Endodermal cell (in vitro differentiated cells): ENCODE measurements around the gene HSPG2. TPM values are rescaled to one million over a fixed set of nuclear protein-coding genes. Genes with fewer than 3 reads are reported as not detected.

Experiments used
- DNase-seq: peaks from one replicate; pipeline ENCODE4 v3.0.0-alpha.2; 2017
- H3K27ac ChIP-seq: 2 replicates; pipeline ENCODE4 v1.5.1; 2013; ENCODE audit warnings: mild to moderate bottlenecking, low read depth, low read length, moderate library complexity
- H3K27me3 ChIP-seq: 2 replicates; pipeline ENCODE4 v1.6.1; 2013; ENCODE audit warnings: mild to moderate bottlenecking, low read length, moderate library complexity; ENCODE audit not compliant: insufficient read depth, control insufficient read depth, poor library complexity, severe bottlenecking
- H3K36me3 ChIP-seq: 2 replicates; pipeline ENCODE4 v1.7.0; 2013; ENCODE audit warnings: mild to moderate bottlenecking, low read length, moderate library complexity; ENCODE audit not compliant: control insufficient read depth, insufficient read depth
- H3K4me1 ChIP-seq: one replicate; pipeline ENCODE4 v1.7.0; 2013; ENCODE audit warnings: low read length; ENCODE audit not compliant: control insufficient read depth, insufficient read depth
- H3K4me3 ChIP-seq: 2 replicates; pipeline ENCODE4 v1.5.1; 2013; ENCODE audit warnings: mild to moderate bottlenecking, low read length, moderate library complexity
- H3K9ac ChIP-seq: 2 replicates; pipeline ENCODE4 v1.6.1; 2013; ENCODE audit warnings: mild to moderate bottlenecking, low read length, moderate library complexity; ENCODE audit not compliant: poor library complexity, severe bottlenecking; ENCODE audit errors: extremely low read depth
- H3K9me3 ChIP-seq: 2 replicates; pipeline ENCODE4 v1.6.1; 2013; ENCODE audit warnings: mild to moderate bottlenecking, low read length, moderate library complexity; ENCODE audit not compliant: control insufficient read depth
- H3K27ac Mint-ChIP-seq: 2 replicates; pipeline ENCODE4 v1.8.0; 2020; ENCODE audit warnings: mixed read lengths
- H3K27me3 Mint-ChIP-seq: 2 replicates; pipeline ENCODE4 v1.8.0; 2021; ENCODE audit warnings: mild to moderate bottlenecking, mixed read lengths; ENCODE audit not compliant: insufficient read depth
- H3K36me3 Mint-ChIP-seq: 2 replicates; pipeline ENCODE4 v1.8.0; 2020; ENCODE audit warnings: low read depth, mixed read lengths
- H3K4me1 Mint-ChIP-seq: 2 replicates; pipeline ENCODE4 v1.8.0; 2020; ENCODE audit warnings: mixed read lengths
- H3K4me3 Mint-ChIP-seq: 2 replicates; pipeline ENCODE4 v1.8.0; 2020; ENCODE audit warnings: mild to moderate bottlenecking, moderate library complexity, mixed read lengths
- H3K9me3 Mint-ChIP-seq: 2 replicates; pipeline ENCODE4 v1.8.0; 2020; ENCODE audit warnings: mild to moderate bottlenecking, mixed read lengths
- WGBS, 2 experiments: methylation state at CpG; one replicate each; pipeline versions ENCODE4 v1.1.5 to v1.1.7; 2013; ENCODE audit warnings: missing lambda C conversion rate in 2 of 2, mixed read lengths in 1 of 2; ENCODE audit not compliant: insufficient coverage in 1 of 2, insufficient read length in 1 of 2; 5-methylcytosine and 5-hydroxymethylcytosine counted together
- total RNA-seq, 2 donors: library from RNA; stranded (reverse); fragmentation: NEBNext Ultra II Directional in 1 of 2; extraction: Animal tissue kit (Norgen Biotek cat#: 25700) in 1 of 2; gene quantifications; 2 replicates in 1 of 2; 3 replicates in 1 of 2; pipeline ENCODE4 v1.2.1, GENCODE V29; 2021
- TF ChIP-seq, protein P1 (sequence below): fragments of 200-600 bp; sonication (generic); conservative IDR thresholded peaks from 2 replicates; pipeline ENCODE4 v1.5.0; 2021; ENCODE audit warnings: antibody characterized with exemption, mild to moderate bottlenecking

Gene HSPG2
- total RNA-seq, 2 donors from 2014 or later = 222 to 227 TPM

- no peak overlapping the region for H3K9ac ChIP-seq
Measured at GRCh38 chr1:21924503-21925005, 12.6 kb downstream of the HSPG2 start.

GRCh38 chr1:21922090-21923013 lies 14.8 kb downstream of the HSPG2 start:
- 44 to 69% methylated on average over 8 to 14 of the region's 15 CpGs for WGBS, 2 experiments
- H3K9me3 ChIP-seq = no peaks in the 10 kb centered on the region
- Mint-ChIP-seq H3K9me3 (no peaks in the 10 kb centered on the region), H3K27me3 (no peaks in the 10 kb centered on the region), H3K27ac (peak overlapping the region; percentile 87), H3K4me3 (peak overlapping the region; percentile 36), H3K36me3 (peaks cover 31% of the 10 kb centered on the region), H3K4me1 (peaks cover 53% of the 10 kb centered on the region)
- H3K27me3 ChIP-seq = no peaks in the 10 kb centered on the region
- no peak overlapping the region for H3K27ac ChIP-seq
- TF ChIP-seq, protein P1, sequence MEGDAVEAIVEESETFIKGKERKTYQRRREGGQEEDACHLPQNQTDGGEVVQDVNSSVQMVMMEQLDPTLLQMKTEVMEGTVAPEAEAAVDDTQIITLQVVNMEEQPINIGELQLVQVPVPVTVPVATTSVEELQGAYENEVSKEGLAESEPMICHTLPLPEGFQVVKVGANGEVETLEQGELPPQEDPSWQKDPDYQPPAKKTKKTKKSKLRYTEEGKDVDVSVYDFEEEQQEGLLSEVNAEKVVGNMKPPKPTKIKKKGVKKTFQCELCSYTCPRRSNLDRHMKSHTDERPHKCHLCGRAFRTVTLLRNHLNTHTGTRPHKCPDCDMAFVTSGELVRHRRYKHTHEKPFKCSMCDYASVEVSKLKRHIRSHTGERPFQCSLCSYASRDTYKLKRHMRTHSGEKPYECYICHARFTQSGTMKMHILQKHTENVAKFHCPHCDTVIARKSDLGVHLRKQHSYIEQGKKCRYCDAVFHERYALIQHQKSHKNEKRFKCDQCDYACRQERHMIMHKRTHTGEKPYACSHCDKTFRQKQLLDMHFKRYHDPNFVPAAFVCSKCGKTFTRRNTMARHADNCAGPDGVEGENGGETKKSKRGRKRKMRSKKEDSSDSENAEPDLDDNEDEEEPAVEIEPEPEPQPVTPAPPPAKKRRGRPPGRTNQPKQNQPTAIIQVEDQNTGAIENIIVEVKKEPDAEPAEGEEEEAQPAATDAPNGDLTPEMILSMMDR = no peak
- peaks cover 23% of the 10 kb centered on the region for H3K4me1 ChIP-seq
- peak overlapping the region; percentile 47 for H3K4me3 ChIP-seq
- peak overlapping the region; percentile 21 for H3K9ac ChIP-seq
- peak; percentile 96 for DNase-seq
- peaks cover 51% of the 10 kb centered on the region for H3K36me3 ChIP-seq

More at GRCh38 chr1:21924503-21925005, 12.6 kb downstream of the HSPG2 start:
- Mint-ChIP-seq H3K36me3 (peaks cover 27% of the 10 kb centered on the region), H3K27me3 (no peaks in the 10 kb centered on the region), H3K4me1 (peaks cover 59% of the 10 kb centered on the region), H3K27ac (peak overlapping the region; percentile 1), H3K4me3 (no peak overlapping the region), H3K9me3 (no peaks in the 10 kb centered on the region)
- Histone ChIP-seq H3K27me3 (no peaks in the 10 kb centered on the region), H3K4me1 (peaks cover 26% of the 10 kb centered on the region), H3K4me3 (no peak overlapping the region), H3K9me3 (no peaks in the 10 kb centered on the region), H3K27ac (no peak overlapping the region), H3K36me3 (peaks cover 51% of the 10 kb centered on the region)
- TF ChIP-seq, protein P1 = no peak
- DNase-seq = no peak
- 89 to 100% methylated on average over 3 to 5 of the region's 5 CpGs for WGBS, 2 experiments

- Histone ChIP-seq H3K4me3 (no peak overlapping the region), H3K9me3 (no peaks in the 10 kb centered on the region), H3K27ac (no peak overlapping the region), H3K4me1 (peaks cover 23% of the 10 kb centered on the region), H3K27me3 (no peaks in the 10 kb centered on the region), H3K9ac (no peak overlapping the region), H3K36me3 (peaks cover 52% of the 10 kb centered on the region)
- WGBS, 2 experiments = 88 to 89% methylated on average over 7 to 10 of the region's 11 CpGs
- peak; percentile 51 for DNase-seq
- peak overlapping the region; percentile 59 for H3K27ac Mint-ChIP-seq
- peak overlapping the region; percentile 36 for H3K4me3 Mint-ChIP-seq
- TF ChIP-seq, protein P1 = no peak
- no peaks in the 10 kb centered on the region for H3K9me3 Mint-ChIP-seq
- H3K36me3 Mint-ChIP-seq = peaks cover 36% of the 10 kb centered on the region
- H3K4me1 Mint-ChIP-seq = peaks cover 51% of the 10 kb centered on the region
- H3K27me3 Mint-ChIP-seq = no peaks in the 10 kb centered on the region
Measured at GRCh38 chr1:21921100-21921875, 15.8 kb downstream of the HSPG2 start.
